Measurements from ENCODE around the gene RAN. TPM values are rescaled to one million over a fixed set of nuclear protein-coding genes. Genes with fewer than 3 reads are reported as not detected.

RAN gene
- total and polyA plus RNA-seq, 9 of the 15 experiments (the other 6 are each of a cell fraction or from before 2014, with no cell fraction given) = 1,687 to 3,820 (median 2,300) TPM

DNA sequence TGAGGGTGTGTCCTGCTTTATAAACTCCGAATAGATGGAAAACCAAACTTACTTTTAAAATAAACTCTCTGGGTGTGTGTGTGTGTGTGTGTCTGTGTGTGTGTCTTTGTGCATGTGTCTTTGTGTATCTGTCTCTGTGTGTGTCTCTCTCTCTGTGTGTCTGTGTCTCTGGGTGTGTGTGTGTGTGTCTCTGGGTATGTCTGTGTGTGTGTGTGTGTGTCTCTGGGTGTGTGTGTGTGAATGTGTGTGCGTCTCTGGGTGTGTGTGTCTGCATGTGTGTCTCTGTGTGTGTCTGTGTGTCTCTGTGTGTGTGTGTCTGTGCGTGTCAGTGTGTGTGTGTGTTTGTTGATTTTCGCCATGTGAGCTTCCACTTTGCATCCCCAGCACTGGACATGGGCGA lies 9.2 kb downstream of the RAN start (continued):
- TF ChIP-seq, protein P1, sequence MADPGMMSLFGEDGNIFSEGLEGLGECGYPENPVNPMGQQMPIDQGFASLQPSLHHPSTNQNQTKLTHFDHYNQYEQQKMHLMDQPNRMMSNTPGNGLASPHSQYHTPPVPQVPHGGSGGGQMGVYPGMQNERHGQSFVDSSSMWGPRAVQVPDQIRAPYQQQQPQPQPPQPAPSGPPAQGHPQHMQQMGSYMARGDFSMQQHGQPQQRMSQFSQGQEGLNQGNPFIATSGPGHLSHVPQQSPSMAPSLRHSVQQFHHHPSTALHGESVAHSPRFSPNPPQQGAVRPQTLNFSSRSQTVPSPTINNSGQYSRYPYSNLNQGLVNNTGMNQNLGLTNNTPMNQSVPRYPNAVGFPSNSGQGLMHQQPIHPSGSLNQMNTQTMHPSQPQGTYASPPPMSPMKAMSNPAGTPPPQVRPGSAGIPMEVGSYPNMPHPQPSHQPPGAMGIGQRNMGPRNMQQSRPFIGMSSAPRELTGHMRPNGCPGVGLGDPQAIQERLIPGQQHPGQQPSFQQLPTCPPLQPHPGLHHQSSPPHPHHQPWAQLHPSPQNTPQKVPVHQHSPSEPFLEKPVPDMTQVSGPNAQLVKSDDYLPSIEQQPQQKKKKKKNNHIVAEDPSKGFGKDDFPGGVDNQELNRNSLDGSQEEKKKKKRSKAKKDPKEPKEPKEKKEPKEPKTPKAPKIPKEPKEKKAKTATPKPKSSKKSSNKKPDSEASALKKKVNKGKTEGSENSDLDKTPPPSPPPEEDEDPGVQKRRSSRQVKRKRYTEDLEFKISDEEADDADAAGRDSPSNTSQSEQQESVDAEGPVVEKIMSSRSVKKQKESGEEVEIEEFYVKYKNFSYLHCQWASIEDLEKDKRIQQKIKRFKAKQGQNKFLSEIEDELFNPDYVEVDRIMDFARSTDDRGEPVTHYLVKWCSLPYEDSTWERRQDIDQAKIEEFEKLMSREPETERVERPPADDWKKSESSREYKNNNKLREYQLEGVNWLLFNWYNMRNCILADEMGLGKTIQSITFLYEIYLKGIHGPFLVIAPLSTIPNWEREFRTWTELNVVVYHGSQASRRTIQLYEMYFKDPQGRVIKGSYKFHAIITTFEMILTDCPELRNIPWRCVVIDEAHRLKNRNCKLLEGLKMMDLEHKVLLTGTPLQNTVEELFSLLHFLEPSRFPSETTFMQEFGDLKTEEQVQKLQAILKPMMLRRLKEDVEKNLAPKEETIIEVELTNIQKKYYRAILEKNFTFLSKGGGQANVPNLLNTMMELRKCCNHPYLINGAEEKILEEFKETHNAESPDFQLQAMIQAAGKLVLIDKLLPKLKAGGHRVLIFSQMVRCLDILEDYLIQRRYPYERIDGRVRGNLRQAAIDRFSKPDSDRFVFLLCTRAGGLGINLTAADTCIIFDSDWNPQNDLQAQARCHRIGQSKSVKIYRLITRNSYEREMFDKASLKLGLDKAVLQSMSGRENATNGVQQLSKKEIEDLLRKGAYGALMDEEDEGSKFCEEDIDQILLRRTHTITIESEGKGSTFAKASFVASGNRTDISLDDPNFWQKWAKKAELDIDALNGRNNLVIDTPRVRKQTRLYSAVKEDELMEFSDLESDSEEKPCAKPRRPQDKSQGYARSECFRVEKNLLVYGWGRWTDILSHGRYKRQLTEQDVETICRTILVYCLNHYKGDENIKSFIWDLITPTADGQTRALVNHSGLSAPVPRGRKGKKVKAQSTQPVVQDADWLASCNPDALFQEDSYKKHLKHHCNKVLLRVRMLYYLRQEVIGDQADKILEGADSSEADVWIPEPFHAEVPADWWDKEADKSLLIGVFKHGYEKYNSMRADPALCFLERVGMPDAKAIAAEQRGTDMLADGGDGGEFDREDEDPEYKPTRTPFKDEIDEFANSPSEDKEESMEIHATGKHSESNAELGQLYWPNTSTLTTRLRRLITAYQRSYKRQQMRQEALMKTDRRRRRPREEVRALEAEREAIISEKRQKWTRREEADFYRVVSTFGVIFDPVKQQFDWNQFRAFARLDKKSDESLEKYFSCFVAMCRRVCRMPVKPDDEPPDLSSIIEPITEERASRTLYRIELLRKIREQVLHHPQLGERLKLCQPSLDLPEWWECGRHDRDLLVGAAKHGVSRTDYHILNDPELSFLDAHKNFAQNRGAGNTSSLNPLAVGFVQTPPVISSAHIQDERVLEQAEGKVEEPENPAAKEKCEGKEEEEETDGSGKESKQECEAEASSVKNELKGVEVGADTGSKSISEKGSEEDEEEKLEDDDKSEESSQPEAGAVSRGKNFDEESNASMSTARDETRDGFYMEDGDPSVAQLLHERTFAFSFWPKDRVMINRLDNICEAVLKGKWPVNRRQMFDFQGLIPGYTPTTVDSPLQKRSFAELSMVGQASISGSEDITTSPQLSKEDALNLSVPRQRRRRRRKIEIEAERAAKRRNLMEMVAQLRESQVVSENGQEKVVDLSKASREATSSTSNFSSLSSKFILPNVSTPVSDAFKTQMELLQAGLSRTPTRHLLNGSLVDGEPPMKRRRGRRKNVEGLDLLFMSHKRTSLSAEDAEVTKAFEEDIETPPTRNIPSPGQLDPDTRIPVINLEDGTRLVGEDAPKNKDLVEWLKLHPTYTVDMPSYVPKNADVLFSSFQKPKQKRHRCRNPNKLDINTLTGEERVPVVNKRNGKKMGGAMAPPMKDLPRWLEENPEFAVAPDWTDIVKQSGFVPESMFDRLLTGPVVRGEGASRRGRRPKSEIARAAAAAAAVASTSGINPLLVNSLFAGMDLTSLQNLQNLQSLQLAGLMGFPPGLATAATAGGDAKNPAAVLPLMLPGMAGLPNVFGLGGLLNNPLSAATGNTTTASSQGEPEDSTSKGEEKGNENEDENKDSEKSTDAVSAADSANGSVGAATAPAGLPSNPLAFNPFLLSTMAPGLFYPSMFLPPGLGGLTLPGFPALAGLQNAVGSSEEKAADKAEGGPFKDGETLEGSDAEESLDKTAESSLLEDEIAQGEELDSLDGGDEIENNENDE (IDR thresholded peaks at IDR 0.05; ENCODE audit: low read depth, low read length) = no peak
- TF ChIP-seq TFAM (CRISPR knock-in tag; conservative IDR thresholded peaks at IDR 0.05) (no peak), SLC30A9 (CRISPR knock-in tag; IDR thresholded peaks at IDR 0.05) (no peak), CREB1 (IDR thresholded peaks at IDR 0.05) (no peak), CREB1 (CRISPR knock-in tag; IDR thresholded peaks at IDR 0.05) (no peak), MYBL2 (IDR thresholded peaks at IDR 0.05; ENCODE audit: low read depth) (no peak), MYBL2 (CRISPR knock-in tag; IDR thresholded peaks at IDR 0.05; ENCODE audit: borderline replicate concordance) (no peak), KAT8 (IDR thresholded peaks at IDR 0.05; ENCODE audit: low read depth) (no peak), NR4A1 (CRISPR knock-in tag; IDR thresholded peaks at IDR 0.05) (no peak), NR4A1 (tag; IDR thresholded peaks at IDR 0.05) (no peak), LARP7 (IDR thresholded peaks at IDR 0.05) (peak; percentile 70; the same call in 1 of the 2 replicates), JUND (IDR thresholded peaks at IDR 0.05; ENCODE audit: borderline replicate concordance, low read depth, low read length) (no peak), JUND (tag; IDR thresholded peaks at IDR 0.05; ENCODE audit: borderline replicate concordance, low read depth, low read length) (no peak), FOXJ2 (tag; IDR thresholded peaks at IDR 0.05) (no peak)
- TF ChIP-seq, protein P2, sequence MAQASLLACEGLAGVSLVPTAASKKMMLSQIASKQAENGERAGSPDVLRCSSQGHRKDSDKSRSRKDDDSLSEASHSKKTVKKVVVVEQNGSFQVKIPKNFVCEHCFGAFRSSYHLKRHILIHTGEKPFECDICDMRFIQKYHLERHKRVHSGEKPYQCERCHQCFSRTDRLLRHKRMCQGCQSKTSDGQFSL (CRISPR knock-in tag; IDR thresholded peaks at IDR 0.05) = no peak
- TF ChIP-seq, protein P2 (tag; IDR thresholded peaks at IDR 0.05) = no peak
- TF ChIP-seq, protein P3, sequence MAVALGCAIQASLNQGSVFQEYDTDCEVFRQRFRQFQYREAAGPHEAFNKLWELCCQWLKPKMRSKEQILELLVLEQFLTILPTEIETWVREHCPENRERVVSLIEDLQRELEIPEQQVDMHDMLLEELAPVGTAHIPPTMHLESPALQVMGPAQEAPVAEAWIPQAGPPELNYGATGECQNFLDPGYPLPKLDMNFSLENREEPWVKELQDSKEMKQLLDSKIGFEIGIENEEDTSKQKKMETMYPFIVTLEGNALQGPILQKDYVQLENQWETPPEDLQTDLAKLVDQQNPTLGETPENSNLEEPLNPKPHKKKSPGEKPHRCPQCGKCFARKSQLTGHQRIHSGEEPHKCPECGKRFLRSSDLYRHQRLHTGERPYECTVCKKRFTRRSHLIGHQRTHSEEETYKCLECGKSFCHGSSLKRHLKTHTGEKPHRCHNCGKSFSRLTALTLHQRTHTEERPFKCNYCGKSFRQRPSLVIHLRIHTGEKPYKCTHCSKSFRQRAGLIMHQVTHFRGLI (CRISPR knock-in tag; IDR thresholded peaks at IDR 0.05) = no peak

Measured in K562 (cell line).